ENCODE data around the gene ZMYND12.

DNA sequence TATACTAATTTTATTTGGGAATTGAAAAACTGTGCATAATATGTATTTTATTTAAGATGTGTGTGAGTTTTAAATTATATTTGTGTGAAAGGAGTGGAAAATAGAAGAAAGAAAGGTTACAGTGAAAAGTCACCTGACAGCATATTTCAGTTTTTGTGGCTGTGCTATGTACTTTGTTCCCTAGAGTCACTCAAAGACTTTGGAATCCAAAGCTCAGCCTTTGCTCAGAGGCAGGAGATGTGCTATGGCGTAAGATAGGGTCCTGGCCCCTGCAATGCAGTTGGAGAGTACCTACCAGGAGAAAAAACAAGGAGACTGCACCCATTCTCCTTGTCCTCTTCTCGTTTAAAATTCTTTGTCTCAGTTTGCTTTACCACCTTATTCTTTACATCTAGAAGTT lies 10.2 kb upstream of the ZMYND12 start:
- TF ChIP-seq CTCF (IDR thresholded peaks at IDR 0.05), result no peak
- no peak for TF ChIP-seq ZFX (IDR thresholded peaks at IDR 0.05; ENCODE audit: borderline replicate concordance)

Data from 22Rv1 (cell line).